ENCODE results near the gene HOXA3. TPM values are rescaled to one million over a fixed set of nuclear protein-coding genes. Genes with fewer than 3 reads are reported as not detected.

Gene HOXA3
- total RNA-seq, 6 donors from 2014 or later: 0.20 to 11.4 (median 3.5) TPM

- ATAC-seq (ENCODE audit: low FRiP score in 2 of 2) (peak in 1 of 2 donors; percentile 18), DNase-seq (peak in 1 of 2 donors; percentile 58)
- no peaks in the 10 kb centered on the region for H3K36me3 ChIP-seq
- H3K4me3 ChIP-seq: peak within 1 kb of the TSS in 3 of 4 donors; percentile 21 to 43 (median 40)
- H3K4me1 ChIP-seq: peaks cover 39 to 50% (median 40%) of the 10 kb centered on the region in 4 donors
- H3K27me3 ChIP-seq: peaks cover 3 to 89% (median 69%) of the 10 kb centered on the region in 4 donors
- no peak for TF ChIP-seq POLR2A (IDR thresholded peaks at IDR 0.05)
- no peak for TF ChIP-seq EP300 (IDR thresholded peaks at IDR 0.05)
- TF ChIP-seq POLR2AphosphoS5 (IDR thresholded peaks at IDR 0.05): no peak
- TF ChIP-seq CTCF (IDR thresholded peaks at IDR 0.05): no peak
- no peak within 1 kb of the TSS for H3K27ac ChIP-seq
- no peaks in the 10 kb centered on the region for H3K9me3 ChIP-seq
- WGBS, 2 donors: 6 to 11% methylated on average over 35 to 43 of the region's 43 CpGs
Observed at GRCh38 chr7:27185013-27185853, 32.9 kb upstream of the HOXA3 start, which contains the start of gene HOXA11. HOXA11 (minus strand) TSS chr7:27185232; CDS start chr7:27185144, 88 bp downstream.

- WGBS, 2 donors: 5 to 6% methylated on average over 21 to 38 of the region's 72 CpGs
- H3K36me3 ChIP-seq: no peaks in the 10 kb centered on the region
- H3K27me3 ChIP-seq: peaks cover 3 to 91% (median 69%) of the 10 kb centered on the region in 4 donors
- H3K27ac ChIP-seq: no peak overlapping the region
- no peaks in the 10 kb centered on the region for H3K9me3 ChIP-seq
- TF ChIP-seq EP300 (IDR thresholded peaks at IDR 0.05) (no peak), POLR2A (IDR thresholded peaks at IDR 0.05) (no peak), CTCF (IDR thresholded peaks at IDR 0.05) (no peak), POLR2AphosphoS5 (IDR thresholded peaks at IDR 0.05) (no peak)
- DNase-seq: peak in 1 of 2 donors; percentile 89
- H3K4me1 ChIP-seq: peaks cover 45 to 57% (median 47%) of the 10 kb centered on the region in 4 donors
- peak overlapping the region in 3 of 4 donors; percentile 21 to 43 (median 40) for H3K4me3 ChIP-seq
- ATAC-seq (ENCODE audit: low FRiP score in 2 of 2): peak in 1 of 2 donors; percentile 26
Observed at GRCh38 chr7:27184337-27185012, 32.1 kb upstream of the HOXA3 start.

- H3K36me3 ChIP-seq: no peaks in the 10 kb centered on the region
- ATAC-seq (ENCODE audit: low FRiP score in 2 of 2) (no peak), DNase-seq (no peak)
- no peaks in the 10 kb centered on the region for H3K9me3 ChIP-seq
- peaks cover 3 to 91% (median 66%) of the 10 kb centered on the region in 4 donors for H3K27me3 ChIP-seq
- no peak overlapping the region for H3K27ac ChIP-seq
- 5 to 10% methylated on average over 30 of the region's 30 CpGs for WGBS, 2 donors
- peak overlapping the region in 3 of 4 donors; percentile 21 to 43 (median 40) for H3K4me3 ChIP-seq
- TF ChIP-seq CTCF (IDR thresholded peaks at IDR 0.05): no peak
- TF ChIP-seq POLR2A (IDR thresholded peaks at IDR 0.05): no peak
- no peak for TF ChIP-seq EP300 (IDR thresholded peaks at IDR 0.05)
- no peak for TF ChIP-seq POLR2AphosphoS5 (IDR thresholded peaks at IDR 0.05)
- H3K4me1 ChIP-seq: peaks cover 42 to 54% (median 42%) of the 10 kb centered on the region in 4 donors
Observed at GRCh38 chr7:27183682-27184336, 31.4 kb upstream of the HOXA3 start.

GRCh38 chr7:27182861-27183681 is 30.7 kb upstream of the HOXA3 start:
- peaks cover 35 to 46% (median 35%) of the 10 kb centered on the region in 4 donors for H3K4me1 ChIP-seq
- no peak overlapping the region for H3K4me3 ChIP-seq
- no peak for TF ChIP-seq CTCF (IDR thresholded peaks at IDR 0.05)
- TF ChIP-seq POLR2AphosphoS5 (IDR thresholded peaks at IDR 0.05): no peak
- TF ChIP-seq EP300 (IDR thresholded peaks at IDR 0.05): no peak
- no peak for TF ChIP-seq POLR2A (IDR thresholded peaks at IDR 0.05)
- no peaks in the 10 kb centered on the region for H3K36me3 ChIP-seq
- WGBS, 2 donors: 13 to 18% methylated on average over 19 to 39 of the region's 39 CpGs
- DNase-seq (peak in 1 of 2 donors; percentile 52), ATAC-seq (ENCODE audit: low FRiP score in 2 of 2) (no peak)
- no peaks in the 10 kb centered on the region for H3K9me3 ChIP-seq
- no peak overlapping the region for H3K27ac ChIP-seq
- peaks cover 0 to 91% (median 61%) of the 10 kb centered on the region in 4 donors for H3K27me3 ChIP-seq
